Peyer's patch (tissue), 4 donors: Measurements from ENCODE around the gene KCNRG.

Source experiments
- CTCF ChIP-seq, 6 experiments: fragments of 450-650 bp in 4 of 6; fragments of 200-600 bp in 2 of 6; sonication (generic) in 1 of 6; IDR thresholded peaks; one replicate each; pipeline ENCODE4 v1.5.1; 2017 to 2019; ENCODE audit warnings: antibody characterized with exemption in 6 of 6, mild to moderate bottlenecking in 3 of 6, moderate library complexity in 1 of 6
- POLR2A ChIP-seq, 2 donors: fragments of 450-650 bp; IDR thresholded peaks; one replicate each; pipeline ENCODE4 v1.5.1; 2017; ENCODE audit warnings: antibody characterized with exemption in 2 of 2, mild to moderate bottlenecking in 2 of 2, moderate library complexity in 2 of 2

- TF ChIP-seq POLR2A (IDR thresholded peaks at IDR 0.05) (no peak), CTCF (IDR thresholded peaks at IDR 0.05) (no peak)
Observed at GRCh38 chr13:50065712-50066111, 50.5 kb downstream of the KCNRG start.
